GM12875 (cell line): ENCODE measurements around the gene OR4N2.
"Not testable (repeated sequence)": the region's sequence is repeated elsewhere in the genome, so short reads cannot be mapped to it uniquely, and the experiment has no call there.

Source experiments
- H3K4me3 ChIP-seq: one replicate; pipeline ENCODE4 v1.5.1; 2011; ENCODE audit warnings: low read depth, low read length, control low read depth
- CTCF ChIP-seq: IDR thresholded peaks from 2 replicates; pipeline ENCODE4 v1.5.1; 2011; ENCODE audit warnings: low read depth, mild to moderate bottlenecking, control low read depth, inconsistent platforms, low read length, moderate library complexity, borderline replicate concordance; ENCODE audit not compliant: insufficient read depth

OR4N2 gene, protein sequence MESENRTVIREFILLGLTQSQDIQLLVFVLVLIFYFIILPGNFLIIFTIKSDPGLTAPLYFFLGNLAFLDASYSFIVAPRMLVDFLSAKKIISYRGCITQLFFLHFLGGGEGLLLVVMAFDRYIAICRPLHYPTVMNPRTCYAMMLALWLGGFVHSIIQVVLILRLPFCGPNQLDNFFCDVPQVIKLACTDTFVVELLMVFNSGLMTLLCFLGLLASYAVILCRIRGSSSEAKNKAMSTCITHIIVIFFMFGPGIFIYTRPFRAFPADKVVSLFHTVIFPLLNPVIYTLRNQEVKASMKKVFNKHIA

DNA sequence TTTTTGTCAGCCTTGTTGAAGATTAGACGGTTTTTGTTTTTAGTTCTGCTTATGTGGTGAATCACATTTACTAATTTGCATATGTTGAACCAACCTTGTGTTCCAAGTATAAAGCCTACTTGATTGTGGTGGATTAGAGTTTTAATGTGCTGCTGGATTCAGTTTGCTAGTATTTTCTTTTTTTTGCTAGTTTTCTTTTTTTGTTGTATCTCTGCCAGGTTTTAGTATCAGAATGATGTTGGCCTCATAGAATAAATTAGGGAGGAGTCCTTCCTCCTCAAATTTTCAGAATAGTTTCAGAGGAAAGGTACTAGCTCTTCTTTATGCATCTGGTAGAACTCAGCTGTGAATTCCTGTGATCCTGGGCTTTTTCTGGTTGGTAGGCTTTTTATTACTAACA is at the start of gene OR4N2:
OR4N2 (plus strand) TSS at position 301 of the 400 bp plus-strand sequence. CDS start 23,679 bp downstream, outside the sequence.
- not testable (repeated sequence) for H3K4me3 ChIP-seq

DNA sequence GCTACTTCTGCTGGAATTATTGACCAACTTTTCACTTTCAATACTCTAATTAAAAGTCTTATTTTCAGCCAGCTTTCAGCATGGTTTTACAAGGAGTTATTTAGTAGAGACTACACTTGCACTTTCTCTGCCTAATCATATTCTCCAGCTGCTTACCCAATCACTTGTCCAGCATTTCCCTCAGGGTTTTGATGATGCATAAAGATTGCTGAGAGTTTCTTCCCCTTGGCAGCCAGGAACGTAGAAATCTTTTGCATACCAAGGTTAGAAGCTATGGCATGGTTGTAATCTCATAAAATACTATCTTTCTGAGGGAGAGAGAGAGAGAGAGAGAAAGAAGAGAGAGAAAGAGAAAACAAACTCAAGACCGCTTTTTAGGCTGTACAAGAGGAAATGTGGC is 49.4 kb upstream of the OR4N2 start:
- H3K4me3 ChIP-seq, result no peak overlapping the region
- no peak for TF ChIP-seq CTCF

DNA sequence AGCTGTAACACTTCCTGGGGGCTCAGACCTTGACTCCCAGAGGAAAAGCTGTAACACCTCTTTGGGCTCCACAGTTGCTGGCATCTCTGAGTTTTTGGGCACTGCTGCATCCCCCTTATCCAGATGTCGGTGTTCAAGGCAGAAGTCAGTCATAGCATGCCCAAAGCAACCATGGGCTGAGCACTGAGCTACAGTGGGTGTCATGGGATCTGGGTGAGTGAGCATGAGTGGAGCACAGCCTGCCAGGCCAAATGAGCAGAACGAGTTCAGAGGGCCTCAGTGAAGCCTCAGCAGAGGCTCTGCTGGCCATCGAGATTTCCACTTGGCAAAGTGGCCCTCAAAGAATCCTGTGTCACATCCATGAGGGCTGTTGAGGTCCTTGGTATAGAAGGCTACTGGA is 32.1 kb upstream of the OR4N2 start:
- not testable (repeated sequence) for H3K4me3 ChIP-seq

DNA sequence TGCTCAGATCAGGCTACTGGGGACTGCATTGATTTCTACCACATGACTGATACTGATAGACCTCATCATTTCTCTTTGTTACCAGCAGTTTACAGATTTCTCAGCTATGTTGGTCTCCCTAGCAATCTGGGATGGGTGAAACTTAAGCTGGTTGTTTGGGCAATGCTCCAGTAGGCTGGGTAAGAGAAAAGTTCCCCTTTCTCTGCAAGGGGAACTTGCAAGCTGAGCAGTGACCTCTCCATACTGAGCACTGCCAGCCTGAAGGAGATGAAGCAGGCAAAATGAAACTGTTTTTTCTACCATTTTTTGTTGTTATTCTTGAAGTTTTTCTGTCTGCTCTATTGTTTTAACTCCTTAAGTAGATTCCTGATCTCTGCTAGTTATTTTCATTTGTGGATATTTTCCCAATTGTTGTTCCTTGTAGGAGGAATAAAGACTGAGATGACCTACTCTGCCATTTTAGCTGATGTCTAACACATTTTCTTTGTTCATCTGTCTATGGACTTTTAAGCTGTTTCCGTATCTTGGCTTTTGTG is 31.6 kb upstream of the OR4N2 start:
- TF ChIP-seq CTCF, result no peak
- no peak overlapping the region for H3K4me3 ChIP-seq

- H3K4me3 ChIP-seq, result not testable (repeated sequence)
These were observed 31.1 kb upstream of the OR4N2 start for GRCh38 chr14:19772454-19772853.

- not testable (repeated sequence) for H3K4me3 ChIP-seq
These were observed 30.4 kb upstream of the OR4N2 start, which contains the start of gene OR4M1 for GRCh38 chr14:19773204-19773603. Gene OR4M1, plus strand, starts transcription at chr14:19773504. Its CDS starts 6,819 bp downstream, at chr14:19780323.

- no peak for TF ChIP-seq CTCF
- no peak overlapping the region for H3K4me3 ChIP-seq
These were observed 28.0 kb upstream of the OR4N2 start for GRCh38 chr14:19775587-19775986.

DNA sequence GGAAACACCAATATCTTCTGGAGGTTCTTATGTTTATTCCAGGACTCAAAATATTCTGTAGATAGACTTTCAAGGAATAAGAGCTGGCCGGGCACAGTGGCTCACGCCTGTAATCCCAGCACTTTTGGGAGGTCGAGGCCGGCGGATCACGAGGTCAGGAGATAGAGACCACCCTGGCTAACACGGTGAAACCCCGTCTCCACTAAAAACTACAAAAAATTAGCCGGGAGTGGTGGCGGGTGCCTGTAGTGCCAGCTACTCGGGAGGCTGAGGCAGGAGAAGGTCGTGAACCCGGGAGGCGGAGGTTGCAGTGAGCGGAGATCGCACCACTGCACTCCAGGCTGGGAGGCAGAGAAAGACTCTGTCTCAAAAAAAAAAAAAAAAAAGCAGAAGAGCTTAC is 17.7 kb upstream of the OR4N2 start:
- H3K4me3 ChIP-seq, result not testable (repeated sequence)

- H3K4me3 ChIP-seq, result not testable (repeated sequence)
These were observed 16.3 kb upstream of the OR4N2 start for GRCh38 chr14:19787318-19787717.

DNA sequence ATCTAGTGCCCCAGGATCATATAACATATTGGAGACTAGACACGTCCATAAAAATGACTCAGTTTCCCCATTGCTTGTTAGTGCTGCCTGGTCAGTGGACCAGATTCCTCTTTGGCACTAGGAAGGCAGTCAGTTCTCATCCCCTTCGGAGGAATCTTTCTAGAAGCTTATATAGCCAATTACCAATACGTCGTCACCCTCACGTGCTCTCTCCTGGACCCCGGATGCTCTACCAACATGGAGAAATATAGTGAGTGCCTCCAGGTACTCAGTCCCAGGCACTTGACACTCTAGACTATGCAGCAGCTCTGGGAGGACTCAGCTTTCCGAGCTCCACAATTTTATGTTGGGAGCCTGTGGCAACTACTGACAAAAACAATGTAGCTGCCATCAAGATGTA is 15.4 kb upstream of the OR4N2 start:
- H3K4me3 ChIP-seq, result not testable (repeated sequence)

- not testable (repeated sequence) for H3K4me3 ChIP-seq
These were observed 7.0 kb upstream of the OR4N2 start for GRCh38 chr14:19796520-19797108.

GRCh38 chr14:19799880-19800279 is 3.7 kb upstream of the OR4N2 start:
- TF ChIP-seq CTCF, result no peak
- no peak overlapping the region for H3K4me3 ChIP-seq
